ENCODE data around the gene TRPV3. TPM values are rescaled to one million over a fixed set of nuclear protein-coding genes. Genes with fewer than 3 reads are reported as not detected.

Gene TRPV3
- total and polyA plus RNA-seq, 2 of the 13 experiments (the other 11 are each of a cell fraction or from before 2014, with no cell fraction given) = 0.90 to 1.0 TPM

DNA sequence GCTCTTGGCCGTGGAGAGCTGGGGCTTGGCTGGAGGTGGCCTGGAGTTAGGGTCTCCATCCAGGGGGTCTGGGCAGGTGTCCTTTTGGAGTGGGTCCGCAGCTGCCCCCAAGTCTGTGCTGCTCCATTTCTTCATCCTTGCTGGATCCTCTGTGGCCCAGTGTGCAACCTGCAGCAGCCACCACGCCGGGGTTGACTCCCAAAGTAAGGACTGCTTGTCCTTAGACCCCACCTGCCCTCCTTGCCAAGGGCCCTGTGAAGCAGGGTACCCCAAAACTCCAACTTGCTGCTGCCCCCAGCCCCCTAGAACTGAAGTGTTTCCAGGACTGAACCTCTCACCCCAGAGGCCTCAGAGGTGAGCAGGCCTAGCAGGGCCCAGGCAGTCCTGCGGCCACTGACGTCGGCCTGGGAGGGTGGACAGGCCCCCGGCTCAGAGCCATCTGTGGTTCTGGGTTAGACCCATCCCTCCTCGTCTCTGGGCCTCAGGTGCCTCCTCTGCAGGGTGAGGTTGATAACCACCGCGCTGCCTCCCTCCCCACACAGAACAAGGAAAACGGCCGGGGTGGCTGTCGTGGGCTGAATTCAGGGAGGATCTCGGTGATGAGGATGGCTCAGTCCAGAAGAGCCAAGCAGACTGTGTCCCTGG lies 34.7 kb upstream of the TRPV3 start (continued):
- TF ChIP-seq HNRNPLL (IDR thresholded peaks at IDR 0.05; ENCODE audit: low read depth, low read length, poor library complexity, severe bottlenecking) (no peak), BRF2 (CRISPR knock-in tag; IDR thresholded peaks at IDR 0.05) (no peak), ZNF589 (CRISPR knock-in tag; conservative IDR thresholded peaks at IDR 0.05) (no peak), GATA4 (IDR thresholded peaks at IDR 0.05; ENCODE audit: borderline replicate concordance, low read depth) (no peak)

- Histone ChIP-seq H3K9me3 (ENCODE audit: low read length) (no peaks in the 10 kb centered on the region), H2AFZ (ENCODE audit: low read length) (no peak overlapping the region), H3K27me3 (ENCODE audit: control insufficient read depth in 1 of 2, insufficient read depth in 2 of 2, low read length in 2 of 2) (no peaks in the 10 kb centered on the region), H3K4me2 (ENCODE audit: low read depth, low read length) (no peak overlapping the region), H4K20me1 (ENCODE audit: insufficient read depth, low read length) (no peaks in the 10 kb centered on the region), H3K36me3 (replicated peaks in 1 of 2; ENCODE audit: control insufficient read depth in 1 of 2, insufficient read depth in 2 of 2, low read length in 2 of 2) (peaks cover 21 to 49% of the 10 kb centered on the region in 2 experiments), H3K9ac (ENCODE audit: insufficient read depth, low read depth, low read length) (no peak overlapping the region), H3K4me3 (replicated peaks in 1 of 3; ENCODE audit: insufficient read depth in 1 of 3, low read depth in 2 of 3, low read length in 3 of 3) (no peak overlapping the region), H3K4me1 (ENCODE audit: insufficient read depth, low read length) (no peaks in the 10 kb centered on the region), H3K27ac (ENCODE audit: extremely low read length, insufficient read depth, low read length) (no peak overlapping the region), H3K79me2 (ENCODE audit: insufficient read depth, low read length) (no peaks in the 10 kb centered on the region)
- TF ChIP-seq ZNF33B (CRISPR knock-in tag; IDR thresholded peaks at IDR 0.05) = no peak
- no peak for TF ChIP-seq ZNF75D (CRISPR knock-in tag; IDR thresholded peaks at IDR 0.05; ENCODE audit: borderline replicate concordance)
- ATAC-seq (no peak), DNase-seq (ENCODE audit: low spot score) (no peak), FAIRE-seq (no peak)
- in situ Hi-C loops (cut with HindIII; ENCODE audit: extremely low pct_ligation_motif_present, low pct_unique_long_range_greater_than_20kb) = no loop called here
- BruUV-seq (replicated peaks) = no TSS peak
- CTCF ChIA-PET (ENCODE audit: low intra/inter-chr PET ratio, low total read pairs) = no interaction called here
- intact Hi-C loops (cut with micrococcal nuclease; ENCODE audit: unreplicated experiment) = no loop called here
- POLR2A ChIA-PET = no interaction called here
- WGBS (ENCODE audit: low lambda C conversion rate) = 94% methylated on average over 12 of the region's 15 CpGs
Measured at GRCh38 chr17:3590768-3591167, 33.2 kb upstream of the TRPV3 start.
